Stromal cell of bone marrow (primary cell): ENCODE results near the gene BICRA.
"Not testable (repeated sequence)": the region's sequence is repeated elsewhere in the genome, so short reads cannot be mapped to it uniquely, and the experiment has no call there.

Experiments
- DNase-seq: peaks from one replicate; pipeline ENCODE4 v3.0.0-alpha.2; 2012; ENCODE audit warnings: low read depth

BICRA gene

DNA sequence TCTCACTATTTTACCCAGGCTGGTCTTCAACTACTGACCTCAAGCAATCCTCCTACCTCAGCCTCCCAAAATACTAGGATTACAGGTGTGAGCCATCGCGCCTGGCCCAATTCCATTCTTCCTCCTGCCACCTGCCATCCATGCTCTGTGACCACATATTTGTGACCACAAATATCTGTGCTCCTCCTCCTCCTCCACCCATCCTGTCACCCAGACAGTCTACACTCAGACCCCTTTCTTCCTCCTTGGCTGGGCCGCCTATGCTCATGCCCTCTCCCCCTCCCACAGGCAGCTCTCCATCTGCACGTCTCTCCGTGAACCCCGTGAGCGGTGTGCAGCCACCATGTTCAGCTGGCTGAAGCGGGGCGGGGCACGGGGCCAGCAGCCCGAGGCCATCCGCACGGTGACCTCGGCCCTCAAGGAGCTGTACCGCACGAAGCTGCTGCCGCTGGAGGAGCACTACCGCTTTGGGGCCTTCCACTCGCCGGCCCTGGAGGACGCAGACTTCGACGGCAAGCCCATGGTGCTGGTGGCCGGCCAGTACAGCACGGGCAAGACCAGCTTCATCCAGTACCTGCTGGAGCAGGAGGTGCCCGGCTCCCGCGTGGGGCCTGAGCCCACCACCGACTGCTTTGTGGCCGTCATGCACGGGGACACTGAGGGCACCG lies 107.5 kb downstream of the BICRA start:
- no peak for DNase-seq

DNA sequence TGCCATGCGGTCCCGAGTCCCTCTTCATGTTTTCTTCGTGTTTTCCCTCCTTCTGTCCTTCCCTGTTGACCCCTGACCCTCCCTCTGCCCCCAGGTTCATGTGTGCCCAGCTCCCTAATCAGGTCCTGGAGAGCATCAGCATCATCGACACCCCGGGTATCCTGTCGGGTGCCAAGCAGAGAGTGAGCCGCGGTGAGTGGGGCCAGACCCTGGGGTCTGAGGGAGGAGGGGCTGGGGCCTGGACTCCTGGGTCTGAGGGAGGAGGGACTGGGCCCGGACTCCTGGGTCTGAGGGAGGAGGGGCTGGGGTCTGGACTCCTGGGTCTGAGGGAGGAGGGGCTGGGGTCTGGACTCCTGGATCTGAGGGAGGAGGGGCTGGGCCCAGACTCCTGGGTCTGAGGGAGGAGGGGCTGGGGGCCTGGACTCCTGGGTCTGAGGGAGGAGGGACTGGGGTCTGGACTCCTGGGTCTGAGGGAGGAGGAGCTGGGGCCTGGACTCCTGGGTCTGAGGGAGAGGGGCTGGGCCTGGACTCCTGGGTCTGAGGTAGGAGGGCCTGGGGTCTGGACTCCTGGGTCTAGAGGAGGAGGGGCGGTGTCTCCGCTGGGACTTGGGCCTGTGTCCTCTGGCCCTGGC lies 109.6 kb downstream of the BICRA start:
- DNase-seq, result not testable (repeated sequence)

DNA sequence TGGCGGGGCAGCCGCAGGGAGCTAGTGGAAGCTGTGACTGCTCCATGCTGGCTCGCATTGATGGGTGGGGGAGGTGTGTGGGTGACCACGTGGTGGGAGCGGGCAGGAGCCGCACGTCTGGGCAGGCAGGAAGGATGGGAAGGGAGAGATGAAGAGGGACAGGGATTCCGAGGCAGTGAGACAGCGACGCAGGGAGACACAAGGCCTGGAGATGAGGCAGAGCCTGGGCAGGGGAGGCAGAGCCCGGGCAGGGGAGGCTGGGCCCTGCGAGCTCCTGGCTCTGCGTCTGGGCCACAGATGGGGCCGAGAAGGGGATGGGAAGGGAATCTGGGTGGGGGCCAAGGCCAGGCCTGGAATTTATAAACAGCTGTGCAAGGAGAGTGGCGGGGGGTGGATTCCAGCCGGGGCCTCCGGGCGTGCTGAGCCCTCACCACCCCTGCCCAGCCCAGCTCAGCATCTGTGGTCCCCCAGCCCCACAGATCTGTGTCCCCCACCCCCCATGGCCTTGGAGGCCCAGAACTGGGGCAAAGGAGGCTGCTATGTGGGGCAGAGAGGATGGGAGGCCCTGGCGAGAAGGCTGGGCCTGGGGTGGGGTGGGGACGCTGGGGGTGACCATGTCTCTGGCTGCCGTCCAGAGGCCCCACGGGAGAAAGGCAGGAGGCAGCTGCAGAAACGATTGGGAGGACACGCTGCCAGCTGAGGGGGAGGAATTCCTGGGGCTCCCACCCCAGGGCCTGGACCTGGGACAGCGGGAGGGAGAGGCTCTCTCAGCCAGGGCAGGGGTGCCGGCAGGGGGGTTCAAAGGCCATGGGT lies 110.3 kb downstream of the BICRA start:
- DNase-seq, result peak; percentile 91

- DNase-seq, result no peak
These were observed 111.9 kb downstream of the BICRA start for GRCh38 chr19:47720669-47721422.

- DNase-seq, result peak; percentile 80
These were observed 114.6 kb downstream of the BICRA start for GRCh38 chr19:47723581-47723940.

DNA sequence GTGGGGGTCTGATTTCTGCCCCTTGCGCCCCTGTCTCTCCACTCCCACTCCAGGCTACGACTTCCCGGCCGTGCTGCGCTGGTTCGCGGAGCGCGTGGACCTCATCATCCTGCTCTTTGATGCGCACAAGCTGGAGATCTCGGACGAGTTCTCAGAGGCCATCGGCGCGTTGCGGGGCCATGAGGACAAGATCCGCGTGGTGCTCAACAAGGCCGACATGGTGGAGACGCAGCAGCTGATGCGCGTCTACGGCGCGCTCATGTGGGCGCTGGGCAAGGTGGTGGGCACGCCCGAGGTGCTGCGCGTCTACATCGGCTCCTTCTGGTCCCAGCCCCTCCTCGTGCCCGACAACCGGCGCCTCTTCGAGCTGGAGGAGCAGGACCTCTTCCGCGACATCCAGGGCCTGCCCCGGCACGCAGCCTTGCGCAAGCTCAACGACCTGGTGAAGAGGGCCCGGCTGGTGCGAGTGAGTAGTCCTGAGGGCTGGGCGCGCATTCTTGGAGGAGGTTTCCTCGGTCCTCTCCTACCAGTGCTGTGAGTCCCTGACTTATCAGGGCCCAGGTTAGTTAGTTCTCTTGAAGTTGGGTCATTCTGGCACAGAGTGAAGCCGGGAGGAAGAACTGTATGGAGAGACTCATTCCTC lies 116.9 kb downstream of the BICRA start:
- no peak for DNase-seq

GRCh38 chr19:47726467-47726866 lies 117.5 kb downstream of the BICRA start:
- DNase-seq, result peak; percentile 62

DNA sequence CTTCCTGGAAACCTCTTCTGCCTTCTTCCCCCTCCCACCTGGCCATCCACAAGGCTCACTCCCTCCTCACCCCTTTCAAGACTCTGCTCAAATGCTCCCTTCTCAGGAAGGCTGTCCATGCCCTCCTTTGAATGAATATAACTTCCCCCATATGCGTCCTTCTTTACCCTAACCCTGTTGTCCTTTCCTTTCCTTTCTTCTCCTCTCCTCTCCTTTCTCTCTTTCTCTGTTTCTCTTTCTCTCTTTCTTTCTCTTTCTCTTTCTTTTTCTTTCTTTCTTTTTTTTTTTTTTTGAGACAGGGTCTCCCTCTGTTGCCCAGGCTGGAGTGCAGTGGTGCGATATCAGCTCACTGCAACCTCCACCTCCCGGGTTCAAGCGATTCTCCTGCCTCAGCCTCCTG lies 119.4 kb downstream of the BICRA start:
- DNase-seq, result not testable (repeated sequence)

DNA sequence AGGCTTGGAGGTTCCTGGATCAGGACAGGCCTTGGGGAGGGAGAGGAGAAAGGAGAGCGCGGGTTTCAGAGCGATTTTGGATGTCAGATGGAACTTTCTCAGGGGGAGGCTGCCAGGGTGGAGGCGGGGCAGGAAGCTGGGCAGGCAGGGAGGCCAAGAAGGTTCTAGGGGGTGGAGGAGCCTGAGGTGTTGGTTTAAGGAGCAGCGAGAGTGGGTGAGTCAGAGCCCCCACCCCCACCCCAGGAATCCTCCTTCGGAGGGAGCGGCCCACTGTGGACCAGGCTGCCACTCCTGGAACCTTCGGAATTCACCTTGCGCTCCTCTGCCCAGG lies 120.5 kb downstream of the BICRA start:
- DNase-seq, result no peak

DNA sequence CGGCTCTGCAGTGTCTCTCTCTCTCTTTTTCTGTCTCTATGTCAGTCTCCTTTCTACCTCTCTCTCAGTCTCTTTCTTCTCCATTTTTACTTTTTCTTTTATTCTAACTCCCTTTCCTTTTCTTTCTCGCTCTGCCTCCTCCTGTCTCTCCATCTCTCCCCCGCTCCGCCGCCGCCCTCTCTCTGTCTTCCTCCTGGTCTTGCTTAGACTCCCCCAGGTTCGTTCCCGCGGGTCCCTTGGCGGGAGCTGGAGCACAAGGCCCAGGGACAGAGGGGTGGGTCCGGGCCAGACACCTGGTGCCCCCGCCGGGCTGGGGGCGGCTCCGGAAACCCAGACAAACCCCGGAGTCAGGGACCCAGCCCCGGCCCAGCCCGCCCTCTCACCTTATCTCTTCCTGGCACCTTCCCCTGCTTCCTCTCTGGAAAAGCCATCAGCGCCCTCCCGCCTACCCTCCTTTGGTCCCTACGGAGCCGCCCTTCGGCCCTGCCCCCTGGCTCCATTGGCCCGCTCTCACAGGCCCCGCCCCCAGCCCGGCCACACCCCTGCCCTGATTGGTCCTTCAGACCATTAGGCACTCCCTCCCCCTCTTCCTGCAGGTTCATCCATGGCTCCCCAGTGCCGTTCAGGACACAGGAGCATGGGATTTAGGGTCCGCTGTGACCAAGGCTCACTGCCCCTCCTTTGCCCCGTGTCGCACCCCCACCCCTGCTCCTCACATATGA lies 121.0 kb downstream of the BICRA start:
- no peak for DNase-seq

DNA sequence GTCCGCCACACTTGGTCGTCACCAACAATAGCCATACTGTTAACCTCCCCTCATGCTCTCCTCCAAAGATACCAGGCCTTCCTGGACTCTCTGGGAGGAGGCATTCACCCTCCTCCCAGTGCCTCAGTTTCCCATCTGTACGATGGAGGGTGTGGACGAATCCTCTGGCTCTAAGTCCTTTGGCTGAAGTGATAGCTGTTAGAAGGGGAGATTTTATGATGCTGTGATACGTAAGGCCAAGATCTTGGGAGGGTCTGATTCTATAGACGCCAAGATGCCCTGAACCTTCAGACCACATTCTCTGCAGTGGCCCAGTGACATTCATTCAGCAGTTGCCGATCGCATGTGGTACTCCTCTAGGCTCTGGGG lies 121.6 kb downstream of the BICRA start:
- DNase-seq, result no peak

DNA sequence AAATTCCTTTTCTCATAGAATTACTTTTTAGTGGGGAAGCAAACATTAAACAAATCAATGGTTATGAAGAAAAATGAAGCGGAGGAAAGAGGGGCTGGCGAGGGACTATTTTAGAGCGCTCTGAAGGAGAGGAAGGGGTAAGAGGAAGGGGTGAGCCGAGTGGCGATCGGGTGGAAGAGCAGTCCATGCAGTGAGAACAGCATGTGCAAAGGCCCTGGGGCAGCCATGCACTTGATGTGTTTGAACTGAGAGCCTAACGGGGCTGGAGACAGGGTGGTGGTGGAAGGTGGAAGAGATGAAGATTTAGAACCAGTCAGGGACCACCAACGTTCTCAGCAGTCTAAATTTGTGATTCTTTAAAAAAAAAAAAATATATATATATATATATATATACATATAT lies 122.0 kb downstream of the BICRA start:
- DNase-seq, result no peak

- DNase-seq, result no peak
These were observed 126.2 kb downstream of the BICRA start for GRCh38 chr19:47735131-47735530.

GRCh38 chr19:47740866-47741519 lies 132.1 kb downstream of the BICRA start:
- DNase-seq, result no peak

DNA sequence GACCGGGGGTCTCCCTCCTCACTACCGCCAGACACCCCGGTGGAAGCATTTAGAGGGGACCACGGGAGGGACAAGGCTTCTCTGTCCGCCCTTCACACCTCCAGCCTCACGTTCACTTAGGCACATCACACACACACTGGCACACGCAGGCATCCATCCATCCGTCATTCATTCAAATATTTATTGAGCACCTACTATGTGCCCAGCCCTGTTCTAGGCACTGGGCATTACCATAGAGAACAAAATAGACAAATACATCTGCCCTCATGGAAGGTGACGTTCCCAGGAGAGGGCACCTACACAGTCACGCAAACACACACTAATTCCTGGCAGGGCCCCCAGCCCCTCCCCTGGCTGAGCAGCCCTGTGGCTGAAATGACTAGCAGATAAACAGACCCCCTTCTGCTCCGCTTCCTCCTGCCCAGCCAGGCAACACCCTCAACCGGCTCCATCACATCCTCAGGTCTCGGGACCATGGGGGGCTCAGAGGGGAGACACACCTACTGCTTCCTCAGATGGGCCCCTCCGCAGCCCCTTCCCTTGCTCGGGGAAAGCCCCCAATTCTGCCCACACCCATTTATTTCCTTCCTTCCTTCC lies 132.7 kb downstream of the BICRA start:
- no peak for DNase-seq

DNA sequence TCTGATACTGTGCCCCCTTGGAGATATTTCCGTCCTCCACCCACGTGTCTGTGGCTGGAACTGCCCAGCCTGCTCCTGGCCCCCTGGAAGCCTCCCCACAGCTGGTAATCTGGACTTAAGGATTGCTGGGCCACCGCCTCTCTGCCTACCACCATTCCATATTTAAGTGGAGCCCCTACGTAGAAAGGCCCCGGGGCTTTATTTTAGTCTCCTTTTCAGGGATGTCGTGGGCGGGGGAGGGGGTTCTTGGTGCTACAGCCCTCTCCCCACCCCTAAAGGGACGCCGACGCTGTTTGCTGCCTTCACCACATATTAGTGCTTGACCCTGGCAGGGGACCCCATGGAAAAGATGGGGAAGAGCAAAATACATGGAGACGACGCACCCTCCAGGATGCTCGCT lies 133.7 kb downstream of the BICRA start:
- DNase-seq, result no peak

DNA sequence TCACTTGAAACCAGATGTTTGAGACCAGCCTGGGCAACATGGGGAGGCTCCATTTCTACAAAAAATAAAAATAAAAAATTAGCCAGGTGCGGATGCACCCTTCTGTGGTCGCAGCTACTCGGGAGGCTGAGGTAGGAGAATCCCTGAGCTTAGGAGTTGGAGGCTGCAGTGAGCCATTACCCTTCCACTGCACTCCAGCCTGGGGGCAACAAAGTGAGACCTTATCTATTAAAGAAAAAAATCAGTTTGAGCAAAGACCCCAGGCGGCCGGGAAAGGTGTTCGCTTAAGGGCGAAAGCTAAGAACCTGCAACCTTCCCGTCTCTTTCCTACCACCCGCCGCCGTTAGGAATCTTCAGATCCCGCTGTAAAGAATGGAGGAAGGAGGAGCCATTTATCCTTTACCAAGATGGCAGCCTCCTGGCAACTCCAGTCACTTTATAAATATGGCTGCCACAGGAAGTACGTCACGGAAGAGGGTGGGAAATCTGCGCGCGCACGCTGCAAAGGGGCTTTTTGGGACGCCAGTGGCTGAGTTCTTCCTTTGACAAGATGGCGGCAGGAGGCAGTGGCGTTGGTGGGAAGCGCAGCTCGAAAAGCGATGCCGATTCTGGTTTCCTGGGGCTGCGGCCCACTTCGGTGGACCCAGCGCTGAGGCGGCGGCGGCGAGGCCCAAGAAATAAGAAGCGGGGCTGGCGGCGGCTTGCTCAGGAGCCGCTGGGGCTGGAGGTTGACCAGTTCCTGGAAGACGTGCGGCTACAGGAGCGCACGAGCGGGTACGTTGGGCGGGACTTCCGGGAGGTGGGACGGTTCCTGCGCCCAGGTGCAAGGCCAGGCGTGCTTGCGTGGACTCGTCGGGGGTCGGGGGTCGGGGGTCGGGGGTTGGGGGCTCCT lies 136.3 kb downstream of the BICRA start, which contains the start of gene NOP53:
TSS of gene NOP53 (plus strand) at position 537 of the 892 bp plus-strand sequence. CDS start at position 551, 14 bp downstream.
- peak; percentile 90 for DNase-seq

GRCh38 chr19:47746129-47746528 lies 137.2 kb downstream of the BICRA start:
- not testable (repeated sequence) for DNase-seq

- no peak for DNase-seq
These were observed 140.4 kb downstream of the BICRA start for GRCh38 chr19:47749326-47749725.
